Right lobe of liver (tissue), 6 donors: ENCODE results near the gene ZZZ3. TPM values are rescaled to one million over a fixed set of nuclear protein-coding genes. Genes with fewer than 3 reads are reported as not detected.

ENCODE experiments used
- ATAC-seq, 4 donors: fragments of 200-7000 bp; cut with Tn5 transposase; one replicate each; pipeline ENCODE4 v1.9.1; 2020; ENCODE audit warnings: mild to moderate bottlenecking in 4 of 4, moderate library complexity in 4 of 4
- DNase-seq, 3 donors: peaks; one replicate each; pipeline ENCODE4 v3.0.0-alpha.2; 2020
- H3K27ac ChIP-seq, 3 donors: fragments of 200-600 bp; one replicate each; pipeline ENCODE4 v1.8.0; 2022
- H3K27me3 ChIP-seq, 2 donors: fragments of 200-600 bp; one replicate each; pipeline ENCODE4 v1.8.0; 2022
- H3K36me3 ChIP-seq, 4 donors: fragments of 200-600 bp; sonication (generic) in 1 of 4; one replicate each; pipeline versions ENCODE4 v1.5.1 to v1.8.0; 2017 to 2022; ENCODE audit warnings: control low read depth in 1 of 4
- H3K4me1 ChIP-seq, 4 donors: fragments of 200-600 bp; sonication (generic) in 1 of 4; one replicate each; pipeline versions ENCODE4 v1.5.1 to v1.8.0; 2017 to 2022; ENCODE audit warnings: control low read depth in 1 of 4
- H3K4me3 ChIP-seq, 3 donors: fragments of 200-600 bp; one replicate each; pipeline ENCODE4 v1.8.0; 2022
- H3K9me3 ChIP-seq, 4 donors: fragments of 200-600 bp; sonication (generic) in 1 of 4; one replicate each; pipeline versions ENCODE4 v1.5.1 to v1.8.0; 2017 to 2022; ENCODE audit warnings: control low read depth in 1 of 4
- CTCF ChIP-seq, 4 donors: fragments of 200-600 bp in 3 of 4; fragments of 450-650 bp in 1 of 4; IDR thresholded peaks; one replicate each; pipeline versions ENCODE4 v1.5.1 to v1.8.0; 2016 to 2022; ENCODE audit warnings: antibody characterized with exemption in 4 of 4, mild to moderate bottlenecking in 2 of 4
- POLR2A ChIP-seq: fragments of 450-650 bp; IDR thresholded peaks from one replicate; pipeline ENCODE4 v1.6.1; 2017; ENCODE audit warnings: antibody characterized with exemption, mild to moderate bottlenecking
- WGBS: methylation state at CpG from one replicate; pipeline ENCODE4 v1.1.6; 2018; ENCODE audit warnings: low coverage, low lambda C conversion rate; ENCODE audit not compliant: insufficient coverage; ENCODE audit errors: missing lambda C conversion rate; 5-methylcytosine and 5-hydroxymethylcytosine counted together
- intact Hi-C, 2 donors: fragments of 100-400 bp; cut with DNase I; formaldehyde crosslinking; loops; one replicate each; pipeline versions ENCODE4 v1.11.2 to v1.14.1; 2022
- total RNA-seq, 6 experiments: library from RNA; depleted of rRNA in 2 of 6; stranded (reverse); fragments of >200 nt in 2 of 6; fragmentation: NEBNext Ultra II Directional in 3 of 6; extraction: Animal tissue kit (Norgen Biotek cat#: 25700) in 3 of 6; gene quantifications; one replicate each; pipeline versions ENCODE4 v1.1.0 to v1.2.4, GENCODE V29; 2016 to 2023
- donor health status: DM: no; HTN: yes; CAD: no.
- donor health status: DM: no; HTN: no; CAD: no.
- donor health status: DM: no; HTN: no; CAD: no.
- donor health status: DM: no; HTN: yes; CAD: no.
- donor health status: DM: no; HTN: yes; CAD: no.

Gene ZZZ3
- total RNA-seq, 6 experiments from 2014 or later = 19.6 to 34.7 (median 25.9) TPM

- TF ChIP-seq POLR2A (no peak), CTCF (IDR thresholded peaks at IDR 0.05) (no peak)
- H3K4me3 ChIP-seq = no peak overlapping the region
- no peaks in the 10 kb centered on the region for H3K27me3 ChIP-seq
- H3K36me3 ChIP-seq = no peaks in the 10 kb centered on the region
- no peaks in the 10 kb centered on the region for H3K9me3 ChIP-seq
- WGBS = 96% methylated on average over 4 of the region's 4 CpGs
- DNase-seq (no peak), ATAC-seq (no peak)
- no peak overlapping the region for H3K27ac ChIP-seq
- peaks cover 0 to 21% (median 0%) of the 10 kb centered on the region in 4 donors for H3K4me1 ChIP-seq
- intact Hi-C loops = no loop called here
Measured at GRCh38 chr1:77659879-77660593, 22.4 kb downstream of the ZZZ3 start.

- DNase-seq (no peak), ATAC-seq (no peak)
- TF ChIP-seq POLR2A = no peak
- no peak for TF ChIP-seq CTCF (IDR thresholded peaks at IDR 0.05)
- no peaks in the 10 kb centered on the region for H3K27me3 ChIP-seq
- no peak overlapping the region for H3K4me3 ChIP-seq
- H3K27ac ChIP-seq = no peak overlapping the region
- 94% methylated on average over 6 of the region's 6 CpGs for WGBS
- no peaks in the 10 kb centered on the region for H3K36me3 ChIP-seq
- H3K4me1 ChIP-seq = peaks cover 0 to 12% (median 0%) of the 10 kb centered on the region in 4 donors
- intact Hi-C loops = no loop called here
- no peaks in the 10 kb centered on the region for H3K9me3 ChIP-seq
Measured at GRCh38 chr1:77658271-77658670, 24.2 kb downstream of the ZZZ3 start.

GRCh38 chr1:77655431-77655974, 27.0 kb downstream of the ZZZ3 start:
- no peak for DNase-seq
- no peaks in the 10 kb centered on the region for H3K36me3 ChIP-seq
- H3K27me3 ChIP-seq = no peaks in the 10 kb centered on the region
- H3K27ac ChIP-seq = no peak overlapping the region
- intact Hi-C loops = no loop called here
- H3K4me3 ChIP-seq = no peak overlapping the region
- H3K9me3 ChIP-seq = no peaks in the 10 kb centered on the region
- TF ChIP-seq POLR2A = no peak
- no peak for TF ChIP-seq CTCF (IDR thresholded peaks at IDR 0.05)
- peak in 3 of 4 donors; percentile 21 to 61 (median 45) for ATAC-seq
- 47% methylated on average over 2 of the region's 2 CpGs for WGBS
- H3K4me1 ChIP-seq = peaks cover 0 to 13% (median 0%) of the 10 kb centered on the region in 4 donors

- H3K4me1 ChIP-seq = peaks cover 0 to 13% (median 0%) of the 10 kb centered on the region in 4 donors
- H3K4me3 ChIP-seq = no peak overlapping the region
- no peak for TF ChIP-seq CTCF (IDR thresholded peaks at IDR 0.05)
- TF ChIP-seq POLR2A = no peak
- no peaks in the 10 kb centered on the region for H3K36me3 ChIP-seq
- 79% methylated on average over 6 of the region's 6 CpGs for WGBS
- ATAC-seq = peak in 2 of 4 donors; percentile 42 to 77
- no peaks in the 10 kb centered on the region for H3K27me3 ChIP-seq
- intact Hi-C loops = no loop called here
- no peak overlapping the region for H3K27ac ChIP-seq
- H3K9me3 ChIP-seq = no peaks in the 10 kb centered on the region
- no peak for DNase-seq
Measured at GRCh38 chr1:77652970-77653516, 29.4 kb downstream of the ZZZ3 start.
